ENCODE measurements around the gene FXYD1.

Gene FXYD1

GRCh38 chr19:35162471-35163326 is 24.1 kb downstream of the FXYD1 start:
- no peak for DNase-seq (ENCODE audit: low read depth in 2 of 2)

GRCh38 chr19:35164418-35164817 is 25.8 kb downstream of the FXYD1 start:
- no peak for DNase-seq (ENCODE audit: low read depth in 2 of 2)

- DNase-seq (ENCODE audit: low read depth in 2 of 2), result no peak
Observed at GRCh38 chr19:35165200-35166058, 26.8 kb downstream of the FXYD1 start.

GRCh38 chr19:35166100-35167063 is 27.8 kb downstream of the FXYD1 start:
- DNase-seq (ENCODE audit: low read depth in 2 of 2), result no peak

- DNase-seq (ENCODE audit: low read depth in 2 of 2), result no peak
Observed at GRCh38 chr19:35167251-35168119, 28.9 kb downstream of the FXYD1 start.

- no peak for DNase-seq (ENCODE audit: low read depth in 2 of 2)
Observed at GRCh38 chr19:35168196-35168595, 29.6 kb downstream of the FXYD1 start.

- no peak for DNase-seq (ENCODE audit: low read depth in 2 of 2)
Observed at GRCh38 chr19:35169221-35169995, 30.8 kb downstream of the FXYD1 start.

GRCh38 chr19:35170359-35171061 is 31.9 kb downstream of the FXYD1 start:
- DNase-seq (ENCODE audit: low read depth in 2 of 2), result no peak

- no peak for DNase-seq (ENCODE audit: low read depth in 2 of 2)
Observed at GRCh38 chr19:35171730-35172129, 33.1 kb downstream of the FXYD1 start.

GRCh38 chr19:35174226-35174625 is 35.6 kb downstream of the FXYD1 start:
- DNase-seq (ENCODE audit: low read depth in 2 of 2), result no peak

- DNase-seq (ENCODE audit: low read depth in 2 of 2), result no peak
Observed at GRCh38 chr19:35176181-35176570, 37.6 kb downstream of the FXYD1 start.

GRCh38 chr19:35177377-35178274 is 39.0 kb downstream of the FXYD1 start:
- no peak for DNase-seq (ENCODE audit: low read depth in 2 of 2)

GRCh38 chr19:35178701-35179100 is 40.1 kb downstream of the FXYD1 start:
- DNase-seq (ENCODE audit: low read depth in 2 of 2), result no peak

GRCh38 chr19:35179830-35180229 is 41.2 kb downstream of the FXYD1 start:
- no peak for DNase-seq (ENCODE audit: low read depth in 2 of 2)

- DNase-seq (ENCODE audit: low read depth in 2 of 2), result no peak
Observed at GRCh38 chr19:35181387-35181786, 42.8 kb downstream of the FXYD1 start.

- no peak for DNase-seq (ENCODE audit: low read depth in 2 of 2)
Observed at GRCh38 chr19:35184267-35184666, 45.6 kb downstream of the FXYD1 start.

GRCh38 chr19:35184884-35185283 is 46.3 kb downstream of the FXYD1 start:
- no peak for DNase-seq (ENCODE audit: low read depth in 2 of 2)
